GM23338 (cell line): ENCODE measurements around the gene DCLK1.

Source experiments
- CREB1 ChIP-seq: fragments of 250-450 bp; sonication (Bioruptor Pico); IDR thresholded peaks from 2 replicates; pipeline ENCODE4 v1.5.0; 2020; ENCODE audit warnings: low read depth, mild to moderate bottlenecking, moderate library complexity
- CTCF ChIP-seq, 2 experiments: fragments of 200-600 bp in 1 of 2; sonication (generic) in 1 of 2; conservative IDR thresholded peaks; 2 replicates each; pipeline versions ENCODE4 v1.5.1 to v1.6.1; 2016 to 2017; ENCODE audit warnings: antibody characterized with exemption in 2 of 2, low read depth in 2 of 2, mild to moderate bottlenecking in 2 of 2, moderate library complexity in 1 of 2
- ETS1 ChIP-seq: IDR thresholded peaks from 2 replicates; pipeline ENCODE4 v1.6.1; 2016; ENCODE audit warnings: antibody characterized with exemption
- EZH2 ChIP-seq: fragments of 200-600 bp; sonication (generic); IDR thresholded peaks from one replicate; pipeline ENCODE4 v1.8.0; 2017; ENCODE audit warnings: antibody characterized with exemption, mild to moderate bottlenecking, low read depth; ENCODE audit not compliant: unreplicated experiment
- EZH2phosphoT487 ChIP-seq: fragments of 200-600 bp; sonication (generic); IDR thresholded peaks from one replicate; pipeline ENCODE4 v1.8.1; 2018; ENCODE audit warnings: antibody characterized with exemption; ENCODE audit not compliant: unreplicated experiment
- JUNB ChIP-seq: IDR thresholded peaks from one replicate; pipeline ENCODE4 v1.6.1; 2016; ENCODE audit warnings: antibody characterized with exemption; ENCODE audit not compliant: unreplicated experiment
- NANOG ChIP-seq: IDR thresholded peaks from 2 replicates; pipeline ENCODE4 v1.6.1; 2016; ENCODE audit warnings: antibody characterized with exemption, borderline replicate concordance
- POLR2AphosphoS5 ChIP-seq: IDR thresholded peaks from 2 replicates; pipeline ENCODE4 v1.6.1; 2016; ENCODE audit warnings: antibody characterized with exemption, low read depth
- REST ChIP-seq: IDR thresholded peaks from one replicate; pipeline ENCODE4 v1.6.1; 2018; ENCODE audit warnings: antibody characterized with exemption; ENCODE audit not compliant: unreplicated experiment
- STAT1 ChIP-seq: IDR thresholded peaks from one replicate; pipeline ENCODE4 v1.6.1; 2016; ENCODE audit warnings: antibody characterized with exemption; ENCODE audit not compliant: unreplicated experiment
- ZNF331 ChIP-seq: fragments of 250-450 bp; sonication (Bioruptor Pico); IDR thresholded peaks from 2 replicates; pipeline ENCODE4 v1.5.0; 2020; ENCODE audit warnings: low read depth, mild to moderate bottlenecking, moderate library complexity

GRCh38 chr13:36082806-36083205 lies 48.4 kb downstream of the DCLK1 start:
- TF ChIP-seq CTCF (conservative IDR thresholded peaks at IDR 0.05; ENCODE audit: low read depth in 2 of 2) (no peak), EZH2 (no peak), ETS1 (no peak), REST (no peak), EZH2phosphoT487 (no peak), POLR2AphosphoS5 (no peak), CREB1 (CRISPR knock-in tag) (no peak), NANOG (no peak), JUNB (no peak), STAT1 (no peak), ZNF331 (CRISPR knock-in tag) (no peak)
